Psoas muscle (tissue), 8 donors: ENCODE measurements around the gene SGK2. TPM values are rescaled to one million over a fixed set of nuclear protein-coding genes. Genes with fewer than 3 reads are reported as not detected.

Experiments used
- ATAC-seq, 4 donors: fragments of 200-7000 bp; cut with Tn5 transposase; one replicate each; pipeline ENCODE4 v1.9.1; 2020; ENCODE audit warnings: moderate library complexity in 3 of 4, mild to moderate bottlenecking in 2 of 4
- DNase-seq, 2 donors: peaks; one replicate each; pipeline ENCODE4 v3.0.0-alpha.2; 2020
- H3K27ac ChIP-seq: fragments of 200-600 bp; one replicate; pipeline ENCODE4 v1.8.0; 2022
- H3K27me3 ChIP-seq, 3 donors: fragments of 200-600 bp in 1 of 3; one replicate each; pipeline versions ENCODE4 v1.6.1 to v1.8.0; 2013 to 2022; ENCODE audit warnings: low read length in 2 of 3, mild to moderate bottlenecking in 2 of 3, moderate library complexity in 1 of 3; ENCODE audit not compliant: insufficient read depth in 3 of 3
- H3K36me3 ChIP-seq, 2 donors: fragments of 200-600 bp in 1 of 2; one replicate each; pipeline versions ENCODE4 v1.6.1 to v1.8.0; 2013 to 2022; ENCODE audit warnings: low read depth in 1 of 2, mild to moderate bottlenecking in 1 of 2, moderate library complexity in 1 of 2; ENCODE audit not compliant: insufficient read depth in 1 of 2
- H3K4me1 ChIP-seq: fragments of 200-600 bp; one replicate; pipeline ENCODE4 v1.8.0; 2022
- H3K4me3 ChIP-seq: fragments of 200-600 bp; one replicate; pipeline ENCODE4 v1.8.0; 2022; ENCODE audit warnings: mild to moderate bottlenecking
- H3K9me3 ChIP-seq: fragments of 200-600 bp; one replicate; pipeline ENCODE4 v1.8.0; 2022
- CTCF ChIP-seq: fragments of 200-600 bp; IDR thresholded peaks from one replicate; pipeline ENCODE4 v1.8.0; 2022; ENCODE audit warnings: antibody characterized with exemption
- WGBS, 3 donors: extraction: QIAGEN DNeasy Blood & Tissue Kit; methylation state at CpG; one replicate each; pipeline versions ENCODE4 v1.1.6 to v1.1.7; 2013; 5-methylcytosine and 5-hydroxymethylcytosine counted together
- intact Hi-C, 2 donors: fragments of 100-400 bp; cut with DNase I; formaldehyde crosslinking; loops; one replicate each; pipeline versions ENCODE4 v1.11.0 to v1.14.2; 2022
- polyA plus RNA-seq, 3 donors: library from polyadenylated mRNA; stranded (reverse); fragments of 200-250 nt; gene quantifications; one replicate each; pipeline ENCODE4 v1.2.3, GENCODE V29; 2013
- total RNA-seq, 4 donors: library from RNA; stranded (reverse); fragmentation: NEBNext Ultra II Directional in 2 of 4; extraction: Animal tissue kit (Norgen Biotek cat#: 25700) in 2 of 4; gene quantifications; one replicate each; pipeline versions ENCODE4 v1.2.1 to v1.2.4, GENCODE V29; 2021 to 2023
- donor health status: healthy with polysubstance abuse.
- donor health status: DM: no; HTN: no; CAD: no; lungs with moderate emphysema.
- donor health status: Bipolar disorder and iron deficiency.
- donor health status: healthy.
- donor health status: DM: yes; HTN: yes; CAD: no.
- donor health status: DM: no; HTN: no; CAD: no.
- donor health status: DM: no; HTN: no; CAD: no.
- donor health status: DM: yes; HTN: yes; CAD: no.

Gene SGK2
- total and polyA plus RNA-seq, 7 donors: 0.04 to 0.53 (median 0.14) TPM; not detected in 3

DNA sequence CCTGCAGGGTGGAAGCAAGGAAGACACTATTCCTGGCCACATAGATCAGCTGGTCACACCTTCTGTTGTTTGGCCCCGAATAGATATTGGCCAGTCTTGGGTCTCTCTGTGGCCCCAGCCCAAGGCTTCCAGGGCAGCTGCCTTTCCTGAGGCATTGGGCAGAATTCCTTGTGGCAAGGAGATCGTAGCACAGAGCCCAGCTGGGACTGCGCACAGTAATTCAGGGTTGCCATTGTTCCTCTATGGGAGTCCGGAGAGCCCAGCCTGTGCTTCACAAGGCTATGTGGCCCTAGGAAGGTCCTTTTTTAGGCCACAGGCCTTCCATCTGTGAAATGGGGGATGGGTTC lies 6.9 kb downstream of the SGK2 start:
- Histone ChIP-seq H3K4me3 (no peak overlapping the region), H3K27ac (no peak overlapping the region), H3K4me1 (no peaks in the 10 kb centered on the region), H3K9me3 (no peaks in the 10 kb centered on the region), H3K36me3 (no peaks in the 10 kb centered on the region), H3K27me3 (no peaks in the 10 kb centered on the region)
- DNase-seq (no peak), ATAC-seq (no peak)
- intact Hi-C loops: no loop called here
- WGBS, 3 donors: 57 to 82% (median 65%) methylated on average over 4 of the region's 4 CpGs
- TF ChIP-seq CTCF: no peak

GRCh38 chr20:43567477-43567876 lies 8.7 kb downstream of the SGK2 start:
- 88 to 91% (median 90%) methylated on average over 9 of the region's 9 CpGs for WGBS, 3 donors
- no peak for ATAC-seq
- no peak for TF ChIP-seq CTCF
- no peaks in the 10 kb centered on the region for H3K27me3 ChIP-seq
- no peak for DNase-seq
- no peak overlapping the region for H3K4me3 ChIP-seq
- H3K9me3 ChIP-seq: no peaks in the 10 kb centered on the region
- no peaks in the 10 kb centered on the region for H3K36me3 ChIP-seq
- intact Hi-C loops: no loop called here
- H3K27ac ChIP-seq: no peak overlapping the region
- H3K4me1 ChIP-seq: no peaks in the 10 kb centered on the region

GRCh38 chr20:43568706-43569105 lies 9.9 kb downstream of the SGK2 start:
- 87 to 91% (median 90%) methylated on average over 4 of the region's 4 CpGs for WGBS, 3 donors
- Histone ChIP-seq H3K36me3 (no peaks in the 10 kb centered on the region), H3K9me3 (no peaks in the 10 kb centered on the region), H3K4me1 (no peaks in the 10 kb centered on the region), H3K27ac (no peak overlapping the region), H3K4me3 (no peak overlapping the region), H3K27me3 (no peaks in the 10 kb centered on the region)
- intact Hi-C loops: no loop called here
- no peak for DNase-seq
- ATAC-seq: no peak
- no peak for TF ChIP-seq CTCF

- ATAC-seq: no peak
- no peak for DNase-seq
- H3K27me3 ChIP-seq: no peaks in the 10 kb centered on the region
- intact Hi-C loops: no loop called here
- 88 to 94% (median 91%) methylated on average over 10 of the region's 10 CpGs for WGBS, 3 donors
- no peak for TF ChIP-seq CTCF
- H3K27ac ChIP-seq: no peak overlapping the region
- H3K4me1 ChIP-seq: no peaks in the 10 kb centered on the region
- no peaks in the 10 kb centered on the region for H3K9me3 ChIP-seq
- no peaks in the 10 kb centered on the region for H3K36me3 ChIP-seq
- no peak overlapping the region for H3K4me3 ChIP-seq
Measured at GRCh38 chr20:43569282-43569681, 10.5 kb downstream of the SGK2 start.

DNA sequence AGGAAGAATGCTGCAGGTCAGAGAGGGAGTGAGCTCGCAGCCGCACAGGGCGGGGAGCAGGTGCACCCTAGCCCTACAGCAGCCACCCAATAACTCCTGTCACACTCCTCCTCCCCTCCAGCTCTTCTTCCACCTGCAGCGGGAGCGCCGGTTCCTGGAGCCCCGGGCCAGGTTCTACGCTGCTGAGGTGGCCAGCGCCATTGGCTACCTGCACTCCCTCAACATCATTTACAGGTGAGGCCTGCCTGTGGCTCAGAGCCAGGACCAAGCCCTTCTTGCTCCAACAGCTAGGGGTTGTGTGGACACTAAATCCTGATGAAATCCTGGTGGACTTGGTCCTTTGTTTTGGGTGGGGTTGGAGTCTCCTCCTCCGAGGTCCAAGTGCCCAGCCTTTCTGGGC lies 11.7 kb downstream of the SGK2 start:
- H3K36me3 ChIP-seq: no peaks in the 10 kb centered on the region
- H3K27me3 ChIP-seq: no peaks in the 10 kb centered on the region
- H3K4me3 ChIP-seq: no peak overlapping the region
- WGBS, 3 donors: 84 to 90% (median 87%) methylated on average over 10 of the region's 10 CpGs
- ATAC-seq (no peak), DNase-seq (no peak)
- intact Hi-C loops: no loop called here
- TF ChIP-seq CTCF: no peak
- no peaks in the 10 kb centered on the region for H3K9me3 ChIP-seq
- H3K4me1 ChIP-seq: no peaks in the 10 kb centered on the region
- H3K27ac ChIP-seq: no peak overlapping the region
